Bronchial epithelial cell (primary cell): ENCODE data around the gene GPR55. TPM values are rescaled to one million over a fixed set of nuclear protein-coding genes. Genes with fewer than 3 reads are reported as not detected.
A peak's percentile ranks its signal among the peaks of the same experiment; 100 is the strongest.

Source experiments
- DNase-seq: peaks from one replicate; pipeline ENCODE4 v3.0.0-alpha.2; 2010; ENCODE audit warnings: low read depth
- FAIRE-seq: peaks from 2 replicates; lab custom pipeline; 2011; peaks lifted over from hg19 to GRCh38; lab: Jason Lieb, UNC
- H3K27me3 ChIP-seq: 2 replicates; pipeline ENCODE4 v1.5.1; 2011; ENCODE audit warnings: low read length; ENCODE audit not compliant: control insufficient read depth, insufficient read depth
- H3K36me3 ChIP-seq: 2 replicates; pipeline ENCODE4 v1.5.1; 2011; ENCODE audit warnings: low read length; ENCODE audit not compliant: control insufficient read depth, insufficient read depth
- H3K4me3 ChIP-seq: 2 replicates; pipeline ENCODE4 v1.5.1; 2011; ENCODE audit warnings: mild to moderate bottlenecking, low read depth, low read length, control low read depth
- total RNA-seq: library from RNA; depleted of rRNA; stranded (reverse); fragments of >200 nt; gene quantifications from 2 replicates; pipeline ENCODE4 v1.2.1, GENCODE V29; 2014
- TF ChIP-seq, protein P1 (sequence below): IDR thresholded peaks from 2 replicates; pipeline ENCODE4 v1.5.1; 2011; ENCODE audit warnings: mild to moderate bottlenecking, moderate library complexity, low read length, control low read depth, inconsistent platforms; ENCODE audit not compliant: insufficient read depth, severe bottlenecking

Gene GPR55
- total RNA-seq, 1 donor from 2014 or later, result not detected

DNA sequence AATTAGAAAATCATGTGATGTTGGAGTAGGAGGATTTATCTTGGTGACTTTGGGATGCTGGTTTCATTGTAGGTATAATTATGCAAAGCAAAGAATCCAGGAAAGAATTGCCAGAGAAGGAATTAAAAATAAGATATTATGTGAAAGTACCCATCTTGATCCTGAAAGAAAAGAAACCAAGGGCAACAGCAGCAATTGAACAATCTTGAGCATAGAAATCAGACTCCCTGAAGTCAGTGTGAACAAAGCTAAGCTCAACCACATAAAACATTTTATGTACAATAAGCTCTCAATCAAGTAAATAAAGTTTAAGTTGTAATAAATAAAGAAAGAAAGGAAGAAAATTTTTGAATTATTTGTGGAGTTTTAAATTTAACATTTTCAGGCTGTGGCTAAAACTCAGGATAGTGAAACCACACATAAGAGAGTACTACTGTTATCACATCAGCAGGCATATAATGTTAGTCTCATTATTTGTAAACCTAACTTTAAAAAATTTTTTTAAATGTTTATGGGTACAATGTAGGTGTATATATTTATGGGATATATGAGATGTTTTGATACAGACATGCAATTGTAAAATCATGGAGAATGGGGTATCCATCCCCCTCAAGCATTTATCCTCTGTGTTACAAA is 32.8 kb upstream of the GPR55 start:
- DNase-seq, result no peak
- Histone ChIP-seq H3K36me3 (no peaks in the 10 kb centered on the region), H3K4me3 (peak overlapping the region; percentile 16), H3K27me3 (no peaks in the 10 kb centered on the region)
- no peak for FAIRE-seq
- TF ChIP-seq, protein P1, sequence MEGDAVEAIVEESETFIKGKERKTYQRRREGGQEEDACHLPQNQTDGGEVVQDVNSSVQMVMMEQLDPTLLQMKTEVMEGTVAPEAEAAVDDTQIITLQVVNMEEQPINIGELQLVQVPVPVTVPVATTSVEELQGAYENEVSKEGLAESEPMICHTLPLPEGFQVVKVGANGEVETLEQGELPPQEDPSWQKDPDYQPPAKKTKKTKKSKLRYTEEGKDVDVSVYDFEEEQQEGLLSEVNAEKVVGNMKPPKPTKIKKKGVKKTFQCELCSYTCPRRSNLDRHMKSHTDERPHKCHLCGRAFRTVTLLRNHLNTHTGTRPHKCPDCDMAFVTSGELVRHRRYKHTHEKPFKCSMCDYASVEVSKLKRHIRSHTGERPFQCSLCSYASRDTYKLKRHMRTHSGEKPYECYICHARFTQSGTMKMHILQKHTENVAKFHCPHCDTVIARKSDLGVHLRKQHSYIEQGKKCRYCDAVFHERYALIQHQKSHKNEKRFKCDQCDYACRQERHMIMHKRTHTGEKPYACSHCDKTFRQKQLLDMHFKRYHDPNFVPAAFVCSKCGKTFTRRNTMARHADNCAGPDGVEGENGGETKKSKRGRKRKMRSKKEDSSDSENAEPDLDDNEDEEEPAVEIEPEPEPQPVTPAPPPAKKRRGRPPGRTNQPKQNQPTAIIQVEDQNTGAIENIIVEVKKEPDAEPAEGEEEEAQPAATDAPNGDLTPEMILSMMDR, result no peak

DNA sequence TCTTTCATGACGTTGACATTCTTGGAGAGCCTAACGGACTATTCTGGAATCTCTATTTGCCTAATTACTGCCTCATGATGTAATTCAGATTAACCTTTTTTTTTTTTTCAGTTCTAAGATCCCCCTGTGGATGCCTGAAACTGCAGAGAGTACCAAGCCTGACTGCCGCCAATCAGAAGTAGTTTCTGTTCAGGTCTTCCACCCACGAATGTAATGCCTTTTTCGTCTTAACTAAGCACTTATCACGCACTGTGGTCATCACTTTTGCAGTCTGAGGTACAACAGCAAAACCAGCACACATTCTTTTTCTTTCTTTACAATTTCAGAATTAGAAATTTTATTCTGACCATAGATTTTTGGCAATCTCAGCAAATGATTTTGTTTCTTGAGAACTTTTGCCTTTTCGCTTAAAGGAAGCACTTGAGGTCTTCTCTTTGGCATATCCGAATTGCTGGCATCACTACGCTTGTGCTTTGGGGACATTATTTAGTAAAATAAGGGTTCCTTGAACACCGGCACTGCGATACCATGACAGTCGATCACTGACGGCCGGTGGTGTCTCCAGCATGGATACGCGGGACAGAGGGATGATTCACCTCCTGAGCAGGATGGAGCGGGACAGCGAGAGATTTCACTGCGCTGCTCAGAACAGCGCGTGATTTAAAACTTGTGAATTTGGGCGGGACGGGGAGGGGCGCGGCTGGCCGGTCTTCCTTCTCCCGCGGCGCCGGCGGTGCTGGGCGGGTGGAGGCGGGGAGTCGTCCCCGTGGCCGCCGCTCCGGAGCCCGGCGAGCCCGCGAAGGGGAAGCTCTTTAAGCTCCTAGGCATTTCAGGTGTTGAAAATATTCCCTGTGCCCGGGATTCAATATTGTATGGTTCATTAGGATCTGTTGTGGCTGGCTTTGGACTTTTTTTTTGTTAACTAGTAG is 32.0 kb upstream of the GPR55 start:
- peak overlapping the region; percentile 16 for H3K4me3 ChIP-seq
- no peaks in the 10 kb centered on the region for H3K36me3 ChIP-seq
- FAIRE-seq (no peak), DNase-seq (peak; percentile 69)
- no peaks in the 10 kb centered on the region for H3K27me3 ChIP-seq
- TF ChIP-seq, protein P1, result no peak

DNA sequence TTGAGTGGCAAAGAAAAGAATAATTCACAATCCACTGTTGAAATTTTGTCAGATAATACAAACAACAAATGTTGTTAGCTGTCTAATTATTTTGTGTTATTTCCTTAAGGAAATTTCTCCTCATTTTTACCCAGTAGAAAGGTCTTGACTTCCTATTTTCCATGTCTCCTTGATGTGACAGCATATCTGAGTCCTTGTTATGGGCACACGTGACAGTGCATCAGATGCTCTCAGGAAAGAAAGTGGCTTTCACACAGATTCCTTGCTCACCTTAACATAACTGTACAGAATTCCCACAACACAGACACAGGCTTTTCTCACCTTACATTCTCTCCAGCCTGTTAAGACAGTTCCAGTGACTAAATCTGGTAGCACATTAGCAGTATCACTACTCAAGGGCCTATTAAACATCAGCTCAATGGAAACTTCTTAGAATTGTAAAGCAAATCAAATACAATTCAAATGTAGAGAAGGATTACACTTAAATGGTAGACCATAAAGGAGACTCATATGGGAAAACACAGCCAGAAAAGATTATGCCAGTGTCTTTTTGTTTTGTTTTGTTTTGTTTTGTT is 30.2 kb upstream of the GPR55 start:
- Histone ChIP-seq H3K4me3 (no peak overlapping the region), H3K27me3 (no peaks in the 10 kb centered on the region), H3K36me3 (no peaks in the 10 kb centered on the region)
- no peak for FAIRE-seq
- no peak for DNase-seq
- TF ChIP-seq, protein P1, result no peak

DNA sequence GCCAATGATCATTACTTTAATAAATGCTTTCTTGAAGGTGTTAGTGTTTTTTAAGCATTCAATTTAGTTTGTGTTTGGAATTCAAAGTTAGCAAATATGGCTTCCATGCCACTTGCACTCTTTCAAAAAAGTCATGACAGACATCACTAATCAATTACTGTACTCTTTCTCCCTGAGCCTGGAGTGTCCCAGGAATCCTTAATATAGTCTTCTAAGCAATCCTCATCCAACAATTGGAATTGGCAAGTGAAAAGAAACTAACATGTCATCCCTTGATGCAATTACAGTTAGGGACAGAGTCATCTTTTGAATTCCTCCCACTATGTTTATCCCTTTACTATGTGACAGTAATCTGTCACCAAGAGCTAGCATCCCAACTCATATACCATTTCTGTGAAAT is 29.7 kb upstream of the GPR55 start:
- no peaks in the 10 kb centered on the region for H3K27me3 ChIP-seq
- DNase-seq (no peak), FAIRE-seq (no peak)
- TF ChIP-seq, protein P1, result no peak
- H3K36me3 ChIP-seq, result no peaks in the 10 kb centered on the region
- no peak overlapping the region for H3K4me3 ChIP-seq

DNA sequence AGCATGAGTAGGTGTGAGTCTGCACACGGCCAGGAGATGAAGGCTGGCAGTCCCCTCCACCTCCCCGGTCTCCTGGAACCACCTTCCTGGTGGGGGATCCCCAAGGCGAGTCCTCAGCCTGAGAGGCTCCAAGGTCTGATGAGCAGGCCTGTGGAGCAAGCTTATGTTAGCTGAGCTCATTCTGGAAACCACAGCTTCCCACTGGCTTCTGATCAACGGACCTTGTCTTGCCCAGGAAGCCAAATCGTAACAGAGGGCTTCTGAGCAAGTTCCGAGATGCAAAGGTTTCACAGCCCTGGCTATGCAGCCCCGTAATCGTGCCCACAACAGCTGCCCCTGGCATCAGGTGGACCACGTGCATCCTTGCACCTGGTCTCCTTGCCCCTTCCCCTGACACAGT is 28.8 kb upstream of the GPR55 start:
- FAIRE-seq (no peak), DNase-seq (no peak)
- Histone ChIP-seq H3K27me3 (no peaks in the 10 kb centered on the region), H3K4me3 (no peak overlapping the region), H3K36me3 (no peaks in the 10 kb centered on the region)
- TF ChIP-seq, protein P1, result no peak
